ENCODE results near the gene CBX3.

GRCh38 chr7:26172048-26172447, 29.5 kb upstream of the CBX3 start:
- TF ChIP-seq POLR2AphosphoS5 (IDR thresholded peaks at IDR 0.05) (no peak), EP300 (IDR thresholded peaks at IDR 0.05) (no peak)

All from esophagus muscularis mucosa (tissue), 3 donors.